PC-9 (cell line): Measurements from ENCODE around the gene FCGR3B. TPM values are rescaled to one million over a fixed set of nuclear protein-coding genes. Genes with fewer than 3 reads are reported as not detected.

ENCODE experiments used
- Bru-seq: library from RNA; stranded (reverse); fragments of 400-500 nt; gene quantifications from one replicate; lab custom pipeline; 2021; lab: Mats Ljungman, UMichigan
- BruChase-seq, 2 experiments: library from RNA; stranded (reverse); fragments of 400-500 nt; gene quantifications; one replicate each; lab custom pipeline; 2021; lab: Mats Ljungman, UMichigan
- BruUV-seq: library from RNA; stranded (reverse); fragments of 400-500 nt; replicated peaks from 2 replicates; lab custom pipeline; 2021; lab: Mats Ljungman, UMichigan
- CTCF ChIA-PET: fragments of 300-600 bp; sonication (Branson Sonifier 250); formaldehyde crosslinking; loops from one replicate; lab custom pipeline; 2022; ENCODE audit warnings: antibody characterized with exemption; lab: Charles Lee
- POLR2A ChIA-PET: fragments of 300-600 bp; sonication (Branson Sonifier 250); formaldehyde crosslinking; loops from one replicate; lab custom pipeline; 2022; ENCODE audit warnings: antibody characterized with exemption; ENCODE audit not compliant: unreplicated experiment; lab: Charles Lee
- DNase-seq, 2 experiments: peaks; one replicate each; pipeline versions ENCODE4 v3.0.0 to v3.0.0-alpha.2; 2015 to 2022; ENCODE audit warnings: mixed read lengths in 1 of 2
- H2AFZ ChIP-seq: fragments of 200-600 bp; sonication (generic); 2 replicates; pipeline ENCODE4 v1.8.1; 2017; ENCODE audit warnings: antibody characterized with exemption
- H3F3A ChIP-seq: fragments of 200-600 bp; sonication (generic); 2 replicates; pipeline ENCODE4 v1.8.1; 2017; ENCODE audit warnings: antibody characterized with exemption, mild to moderate bottlenecking, low read depth; ENCODE audit not compliant: insufficient read depth
- H3K27ac ChIP-seq: fragments of 200-600 bp; sonication (generic); 2 replicates; pipeline ENCODE4 v1.6.1; 2016; ENCODE audit warnings: mixed run types
- H3K27me3 ChIP-seq: fragments of 200-600 bp; sonication (generic); 2 replicates; pipeline ENCODE4 v1.6.1; 2016; ENCODE audit warnings: low read depth, mixed run types; ENCODE audit not compliant: insufficient read depth
- H3K36me3 ChIP-seq: fragments of 200-600 bp; sonication (generic); 2 replicates; pipeline ENCODE4 v1.6.1; 2016; ENCODE audit warnings: low read depth, mixed run types
- H3K4me1 ChIP-seq: fragments of 200-600 bp; sonication (generic); replicated peaks from 2 replicates; pipeline ENCODE4 v1.6.1; 2016; ENCODE audit warnings: mixed run types; ENCODE audit not compliant: insufficient read depth
- H3K4me2 ChIP-seq: fragments of 200-600 bp; sonication (generic); 2 replicates; pipeline ENCODE4 v1.6.1; 2017; ENCODE audit warnings: mixed run types
- H3K4me3 ChIP-seq: fragments of 200-600 bp; sonication (generic); 2 replicates; pipeline ENCODE4 v1.6.1; 2016; ENCODE audit warnings: mixed run types
- H3K79me2 ChIP-seq: fragments of 200-600 bp; sonication (generic); 2 replicates; pipeline ENCODE4 v1.6.1; 2017; ENCODE audit warnings: low read depth, mixed run types
- H3K9me2 ChIP-seq: fragments of 200-600 bp; sonication (generic); 2 replicates; pipeline ENCODE4 v1.8.1; 2017; ENCODE audit warnings: mild to moderate bottlenecking; ENCODE audit not compliant: insufficient read depth
- H3K9me3 ChIP-seq: fragments of 200-600 bp; sonication (generic); 2 replicates; pipeline ENCODE4 v1.8.1; 2016; ENCODE audit warnings: low read depth; ENCODE audit not compliant: insufficient read depth
- H4K20me1 ChIP-seq: fragments of 200-600 bp; sonication (generic); 2 replicates; pipeline ENCODE4 v1.8.1; 2017; ENCODE audit not compliant: insufficient read depth
- EZH2 ChIP-seq: fragments of 200-600 bp; sonication (generic); IDR thresholded peaks from 2 replicates; pipeline ENCODE4 v1.8.0; 2017; ENCODE audit warnings: antibody characterized with exemption, low read depth
- intact Hi-C: fragments of 100-400 bp; cut with micrococcal nuclease; formaldehyde crosslinking; loops from one replicate; pipeline ENCODE4 v1.10.0; 2022; ENCODE audit not compliant: unreplicated experiment
- long read RNA-seq: library from polyadenylated mRNA; stranded (forward); transcript quantifications from one replicate; pipeline ENCODE4 v2.0.0, GENCODE V29; 2022
- total RNA-seq: library from RNA; stranded (reverse); gene quantifications from 2 replicates; pipeline ENCODE4 v1.2.3, GENCODE V29; 2021
- TF ChIP-seq, protein P1 (sequence below): fragments of 200-600 bp; sonication (generic); conservative IDR thresholded peaks from 2 replicates; pipeline ENCODE4 v1.6.1; 2017; ENCODE audit warnings: mixed run types, antibody characterized with exemption, mild to moderate bottlenecking, moderate library complexity

The FCGR3B gene
- total RNA-seq (not detected in 2 replicates), Bru-seq, nascent RNA (not detected), BruChase-seq, experiment 1, labeled RNA remaining after a 2-hour chase (not detected), BruChase-seq, experiment 2, labeled RNA remaining after a 6-hour chase (percentile 8 among the genes with signal in this experiment)
- long read RNA-seq: 0 reads

DNA sequence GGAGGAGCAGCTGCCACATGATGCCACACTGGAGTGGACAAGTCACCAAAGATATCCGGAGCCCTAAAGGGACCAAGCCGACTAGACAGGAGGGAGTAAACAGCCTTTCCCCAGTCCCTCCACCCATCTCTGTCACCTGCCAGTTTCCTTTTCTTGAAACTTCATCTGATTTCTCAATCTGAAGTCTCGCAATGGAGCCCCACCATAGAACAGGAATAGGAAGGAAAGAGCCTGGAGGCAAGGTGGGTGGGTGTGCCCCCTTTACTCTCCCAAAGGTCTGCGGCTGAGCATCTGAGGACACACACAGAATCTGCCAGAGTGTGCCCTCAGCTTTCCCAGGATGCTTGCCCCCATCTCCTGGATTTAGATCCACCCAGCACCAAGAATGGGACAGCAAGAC, at the start of gene FCGR3B:
Gene FCGR3B, minus strand, starts transcription at position 101 of the 400 bp plus-strand sequence. Its CDS starts 82 bp downstream, at position 19.
- no TSS peak for BruUV-seq
- no peak within 1 kb of the TSS for H3K4me3 ChIP-seq
- H3K4me1 ChIP-seq: no peaks in the 10 kb centered on the region
- intact Hi-C loops: no loop called here
- H3K79me2 ChIP-seq: no peaks in the 10 kb centered on the region
- no peaks in the 10 kb centered on the region for H3K36me3 ChIP-seq
- no peaks in the 10 kb centered on the region for H3F3A ChIP-seq
- no peaks in the 10 kb centered on the region for H4K20me1 ChIP-seq
- ChIA-PET CTCF (no interaction called here), POLR2A (no interaction called here)
- DNase-seq: no peak
- H3K27ac ChIP-seq: no peak within 1 kb of the TSS
- H2AFZ ChIP-seq: no peak within 1 kb of the TSS
- H3K9me3 ChIP-seq: no peaks in the 10 kb centered on the region
- TF ChIP-seq EZH2: no peak
- no peaks in the 10 kb centered on the region for H3K9me2 ChIP-seq
- no peaks in the 10 kb centered on the region for H3K27me3 ChIP-seq
- H3K4me2 ChIP-seq: no peak within 1 kb of the TSS

- POLR2A ChIA-PET: no interaction called here
- H3K9me2 ChIP-seq: no peaks in the 10 kb centered on the region
- no peaks in the 10 kb centered on the region for H3K4me1 ChIP-seq
- H3K27me3 ChIP-seq: no peaks in the 10 kb centered on the region
- no peak for DNase-seq
- H3K36me3 ChIP-seq: no peaks in the 10 kb centered on the region
- H3K79me2 ChIP-seq: no peaks in the 10 kb centered on the region
- CTCF ChIA-PET: no interaction called here
- no TSS peak for BruUV-seq
- intact Hi-C loops: no loop called here
- TF ChIP-seq, protein P1, sequence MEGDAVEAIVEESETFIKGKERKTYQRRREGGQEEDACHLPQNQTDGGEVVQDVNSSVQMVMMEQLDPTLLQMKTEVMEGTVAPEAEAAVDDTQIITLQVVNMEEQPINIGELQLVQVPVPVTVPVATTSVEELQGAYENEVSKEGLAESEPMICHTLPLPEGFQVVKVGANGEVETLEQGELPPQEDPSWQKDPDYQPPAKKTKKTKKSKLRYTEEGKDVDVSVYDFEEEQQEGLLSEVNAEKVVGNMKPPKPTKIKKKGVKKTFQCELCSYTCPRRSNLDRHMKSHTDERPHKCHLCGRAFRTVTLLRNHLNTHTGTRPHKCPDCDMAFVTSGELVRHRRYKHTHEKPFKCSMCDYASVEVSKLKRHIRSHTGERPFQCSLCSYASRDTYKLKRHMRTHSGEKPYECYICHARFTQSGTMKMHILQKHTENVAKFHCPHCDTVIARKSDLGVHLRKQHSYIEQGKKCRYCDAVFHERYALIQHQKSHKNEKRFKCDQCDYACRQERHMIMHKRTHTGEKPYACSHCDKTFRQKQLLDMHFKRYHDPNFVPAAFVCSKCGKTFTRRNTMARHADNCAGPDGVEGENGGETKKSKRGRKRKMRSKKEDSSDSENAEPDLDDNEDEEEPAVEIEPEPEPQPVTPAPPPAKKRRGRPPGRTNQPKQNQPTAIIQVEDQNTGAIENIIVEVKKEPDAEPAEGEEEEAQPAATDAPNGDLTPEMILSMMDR: no peak
- no peak for TF ChIP-seq EZH2
- H2AFZ ChIP-seq: no peak overlapping the region
- no peaks in the 10 kb centered on the region for H3F3A ChIP-seq
- H3K4me2 ChIP-seq: no peak overlapping the region
- no peak overlapping the region for H3K27ac ChIP-seq
- no peak overlapping the region for H3K4me3 ChIP-seq
- H3K9me3 ChIP-seq: no peaks in the 10 kb centered on the region
- no peaks in the 10 kb centered on the region for H4K20me1 ChIP-seq
These were observed 47.5 kb upstream of the FCGR3B start for GRCh38 chr1:161678500-161678899.

DNA sequence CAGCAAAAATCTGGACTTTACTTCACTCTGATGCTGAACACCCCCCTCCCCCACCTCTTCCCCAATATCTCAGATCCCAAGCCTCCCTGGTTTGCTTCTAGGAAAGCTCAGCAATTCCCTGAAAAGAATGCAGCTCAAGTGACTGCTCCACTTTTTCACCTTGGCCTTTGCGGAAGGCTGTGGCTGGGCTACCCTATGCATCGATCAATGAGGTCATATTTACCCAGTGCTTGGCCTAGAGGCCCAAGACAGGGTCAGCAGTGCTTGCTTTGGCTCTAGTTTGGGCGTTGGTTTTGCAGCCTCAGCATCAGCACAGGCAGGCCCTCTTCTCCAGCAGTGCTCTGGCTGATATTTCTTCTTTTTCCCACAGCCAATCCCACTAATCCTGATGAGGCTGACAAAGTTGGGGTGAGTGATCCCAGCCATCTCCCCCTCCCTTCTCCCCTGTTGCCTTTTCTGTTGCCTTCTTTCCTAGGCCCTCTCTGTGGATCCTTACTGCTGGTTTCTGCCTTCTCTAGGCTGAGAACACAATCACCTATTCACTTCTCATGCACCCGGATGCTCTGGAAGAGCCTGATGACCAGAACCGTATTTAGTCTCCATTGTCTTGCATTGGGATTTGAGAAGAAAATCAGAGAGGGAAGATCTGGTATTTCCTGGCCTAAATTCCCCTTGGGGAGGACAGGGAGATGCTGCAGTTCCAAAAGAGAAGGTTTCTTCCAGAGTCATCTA, 46.1 kb upstream of the FCGR3B start:
- intact Hi-C loops: no loop called here
- DNase-seq: no peak
- no peak overlapping the region for H3K4me2 ChIP-seq
- no peaks in the 10 kb centered on the region for H4K20me1 ChIP-seq
- H3K9me2 ChIP-seq: no peaks in the 10 kb centered on the region
- H3K79me2 ChIP-seq: no peaks in the 10 kb centered on the region
- H2AFZ ChIP-seq: no peak overlapping the region
- no peaks in the 10 kb centered on the region for H3K27me3 ChIP-seq
- ChIA-PET CTCF (no interaction called here), POLR2A (no interaction called here)
- TF ChIP-seq, protein P1: no peak
- TF ChIP-seq EZH2: no peak
- BruUV-seq: no TSS peak
- no peak overlapping the region for H3K4me3 ChIP-seq
- no peaks in the 10 kb centered on the region for H3K36me3 ChIP-seq
- H3F3A ChIP-seq: no peaks in the 10 kb centered on the region
- no peaks in the 10 kb centered on the region for H3K9me3 ChIP-seq
- no peaks in the 10 kb centered on the region for H3K4me1 ChIP-seq
- no peak overlapping the region for H3K27ac ChIP-seq
